HFF-Myc (cell line): ENCODE data around the gene TXNDC17.

ENCODE experiments used
- DNase-seq: peaks from one replicate; pipeline ENCODE4 v3.0.0-alpha.2; 2011; ENCODE audit warnings: low read depth; ENCODE audit errors: extremely low read depth
- H3K4me3 ChIP-seq: replicated peaks from 2 replicates; pipeline ENCODE4 v1.5.1; 2011; ENCODE audit warnings: low read depth, mild to moderate bottlenecking, control low read depth, low read length
- TF ChIP-seq, protein P1 (sequence below): IDR thresholded peaks from 2 replicates; pipeline ENCODE4 v1.5.1; 2012; ENCODE audit warnings: mild to moderate bottlenecking, low read depth, low read length, control low read depth; ENCODE audit errors: missing control alignments

TXNDC17 gene

DNA sequence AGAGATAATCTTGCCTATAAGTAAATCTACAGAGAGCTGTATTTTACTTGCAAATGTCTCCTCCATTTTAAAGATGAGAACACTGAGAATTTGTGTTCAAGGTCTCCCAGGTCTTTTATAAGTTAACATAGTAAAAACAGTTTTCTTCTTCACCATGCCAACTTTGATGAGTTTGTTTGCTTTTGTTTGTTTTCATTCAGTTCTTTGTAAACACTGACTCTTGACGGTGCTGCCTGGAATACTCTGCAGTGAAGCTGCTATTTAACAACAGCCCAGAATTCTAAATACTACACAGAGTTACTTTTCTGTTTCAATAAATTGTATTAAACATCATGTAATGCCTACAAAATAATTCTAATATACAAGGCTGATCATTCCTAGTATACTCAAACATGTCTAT is 43.1 kb upstream of the TXNDC17 start:
- no peak overlapping the region for H3K4me3 ChIP-seq
- DNase-seq = no peak
- TF ChIP-seq, protein P1, sequence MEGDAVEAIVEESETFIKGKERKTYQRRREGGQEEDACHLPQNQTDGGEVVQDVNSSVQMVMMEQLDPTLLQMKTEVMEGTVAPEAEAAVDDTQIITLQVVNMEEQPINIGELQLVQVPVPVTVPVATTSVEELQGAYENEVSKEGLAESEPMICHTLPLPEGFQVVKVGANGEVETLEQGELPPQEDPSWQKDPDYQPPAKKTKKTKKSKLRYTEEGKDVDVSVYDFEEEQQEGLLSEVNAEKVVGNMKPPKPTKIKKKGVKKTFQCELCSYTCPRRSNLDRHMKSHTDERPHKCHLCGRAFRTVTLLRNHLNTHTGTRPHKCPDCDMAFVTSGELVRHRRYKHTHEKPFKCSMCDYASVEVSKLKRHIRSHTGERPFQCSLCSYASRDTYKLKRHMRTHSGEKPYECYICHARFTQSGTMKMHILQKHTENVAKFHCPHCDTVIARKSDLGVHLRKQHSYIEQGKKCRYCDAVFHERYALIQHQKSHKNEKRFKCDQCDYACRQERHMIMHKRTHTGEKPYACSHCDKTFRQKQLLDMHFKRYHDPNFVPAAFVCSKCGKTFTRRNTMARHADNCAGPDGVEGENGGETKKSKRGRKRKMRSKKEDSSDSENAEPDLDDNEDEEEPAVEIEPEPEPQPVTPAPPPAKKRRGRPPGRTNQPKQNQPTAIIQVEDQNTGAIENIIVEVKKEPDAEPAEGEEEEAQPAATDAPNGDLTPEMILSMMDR = no peak

DNA sequence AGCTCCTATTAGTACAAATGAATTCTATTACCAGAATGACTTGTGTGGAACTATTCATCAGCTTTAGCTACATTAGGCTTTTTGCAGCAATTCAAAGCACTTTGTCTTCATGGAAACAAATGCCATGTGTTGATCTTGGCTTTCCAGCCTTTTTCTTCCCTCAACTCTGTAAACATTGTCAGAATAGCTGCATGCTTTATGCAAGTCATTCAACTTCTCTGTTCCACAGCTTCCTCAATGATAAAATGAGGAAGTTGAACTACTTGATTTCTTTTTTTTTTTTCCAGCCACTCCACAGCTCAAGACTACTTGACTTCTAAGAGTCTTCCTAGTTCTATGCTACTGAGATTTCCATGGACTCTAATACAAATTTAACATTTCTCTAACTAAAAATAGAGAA is 41.5 kb upstream of the TXNDC17 start:
- no peak for DNase-seq
- TF ChIP-seq, protein P1 = no peak
- no peak overlapping the region for H3K4me3 ChIP-seq

DNA sequence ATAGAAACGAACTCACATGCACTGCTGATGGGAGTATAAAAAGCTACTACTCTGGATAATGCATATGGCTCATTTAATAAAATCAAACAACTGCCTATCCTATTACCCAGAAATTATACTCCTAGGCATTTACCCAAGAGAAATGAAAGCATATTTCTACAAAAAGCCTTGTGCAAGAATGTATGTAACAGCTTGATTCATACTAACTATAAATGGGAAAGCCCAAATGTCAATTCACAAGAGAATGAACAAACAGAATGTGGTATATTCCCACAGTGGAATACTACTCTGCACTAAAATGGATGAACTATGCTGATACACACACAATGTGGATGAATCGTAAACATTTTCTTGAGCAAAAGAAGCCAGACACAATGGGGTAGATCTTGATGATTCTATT is 38.7 kb upstream of the TXNDC17 start:
- H3K4me3 ChIP-seq = no peak overlapping the region
- TF ChIP-seq, protein P1 = no peak
- DNase-seq = no peak

- no peak overlapping the region for H3K4me3 ChIP-seq
- TF ChIP-seq, protein P1 = no peak
- no peak for DNase-seq
Measured at GRCh38 chr17:6603744-6604325, 37.0 kb upstream of the TXNDC17 start.

DNA sequence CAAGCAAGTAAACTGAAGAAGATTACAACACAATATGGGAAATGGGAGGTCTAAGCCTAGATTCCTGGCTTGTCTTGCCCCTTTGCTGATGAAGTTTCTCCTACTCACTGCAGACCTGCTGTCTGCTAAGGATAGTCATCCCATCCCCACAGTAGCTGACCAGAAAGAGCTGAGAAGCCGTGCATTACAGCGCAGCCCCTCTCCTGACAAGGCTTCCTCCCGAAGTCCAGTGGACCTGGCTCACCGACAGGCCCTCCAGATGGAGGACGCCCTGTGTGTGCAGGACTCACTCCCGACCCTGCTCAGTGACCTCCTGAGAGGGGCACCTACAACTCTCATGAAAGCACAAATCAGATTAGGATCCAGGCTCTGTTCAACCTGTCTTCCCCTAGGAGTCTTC is 35.7 kb upstream of the TXNDC17 start:
- no peak overlapping the region for H3K4me3 ChIP-seq
- TF ChIP-seq, protein P1 = no peak
- no peak for DNase-seq

- no peak for DNase-seq
- no peak overlapping the region for H3K4me3 ChIP-seq
- TF ChIP-seq, protein P1 = no peak
Measured at GRCh38 chr17:6608321-6608720, 32.5 kb upstream of the TXNDC17 start.

- DNase-seq = no peak
- TF ChIP-seq, protein P1 = no peak
- H3K4me3 ChIP-seq = no peak overlapping the region
Measured at GRCh38 chr17:6610011-6610410, 30.8 kb upstream of the TXNDC17 start.
